Mesendoderm (in vitro differentiated cells): ENCODE results near the gene IL1RN.
A peak's percentile ranks its signal among the peaks of the same experiment; 100 is the strongest.

Source experiments
- DNase-seq: peaks from one replicate; pipeline ENCODE4 v3.0.0; 2013
- H2AK5ac ChIP-seq: 2 replicates; pipeline ENCODE4 v1.6.1; 2013; ENCODE audit warnings: low read length, inconsistent platforms
- H2BK120ac ChIP-seq: 2 replicates; pipeline ENCODE4 v1.6.1; 2013; ENCODE audit warnings: low read depth, mild to moderate bottlenecking, low read length, moderate library complexity, mixed read lengths
- H2BK15ac ChIP-seq: replicated peaks from 2 replicates; pipeline ENCODE4 v1.6.1; 2013; ENCODE audit warnings: low read depth, mild to moderate bottlenecking, moderate library complexity
- H2BK5ac ChIP-seq: 2 replicates; pipeline ENCODE4 v1.6.1; 2013; ENCODE audit warnings: low read length, inconsistent platforms
- H3K18ac ChIP-seq: 2 replicates; pipeline ENCODE4 v1.6.1; 2013; ENCODE audit warnings: mild to moderate bottlenecking, low read length, mixed read lengths
- H3K23ac ChIP-seq: one replicate; pipeline ENCODE4 v1.6.1; 2013; ENCODE audit warnings: low read length
- H3K27ac ChIP-seq: 2 replicates; pipeline ENCODE4 v1.5.1; 2013; ENCODE audit warnings: low read depth, mild to moderate bottlenecking, inconsistent platforms, low read length, moderate library complexity
- H3K27me3 ChIP-seq: 2 replicates; pipeline ENCODE4 v1.6.1; 2013; ENCODE audit warnings: low read length, control low read depth, mild to moderate bottlenecking, inconsistent platforms; ENCODE audit not compliant: insufficient read depth, poor library complexity
- H3K36me3 ChIP-seq: 2 replicates; pipeline ENCODE4 v1.6.1; 2013; ENCODE audit warnings: low read length, inconsistent platforms; ENCODE audit not compliant: control insufficient read depth, insufficient read depth
- H3K4ac ChIP-seq: one replicate; pipeline ENCODE4 v1.6.1; 2013; ENCODE audit warnings: low read depth, mild to moderate bottlenecking, low read length, moderate library complexity
- H3K4me1 ChIP-seq: 2 replicates; pipeline ENCODE4 v1.6.1; 2013; ENCODE audit warnings: low read depth, low read length, inconsistent platforms; ENCODE audit not compliant: control insufficient read depth
- H3K4me2 ChIP-seq: 2 replicates; pipeline ENCODE4 v1.6.1; 2013; ENCODE audit warnings: low read length
- H3K4me3 ChIP-seq: 2 replicates; pipeline ENCODE4 v1.5.1; 2013; ENCODE audit warnings: mild to moderate bottlenecking, low read length
- H3K56ac ChIP-seq: one replicate; pipeline ENCODE4 v1.6.1; 2013; ENCODE audit warnings: low read length
- H3K79me1 ChIP-seq: 2 replicates; pipeline ENCODE4 v1.6.1; 2013; ENCODE audit warnings: low read length, inconsistent platforms
- H3K79me2 ChIP-seq: 2 replicates; pipeline ENCODE4 v1.6.1; 2013; ENCODE audit warnings: mild to moderate bottlenecking, low read length; ENCODE audit not compliant: control insufficient read depth, insufficient read depth
- H3K9ac ChIP-seq: 2 replicates; pipeline ENCODE4 v1.6.1; 2013; ENCODE audit warnings: low read length, inconsistent platforms
- H4K5ac ChIP-seq: one replicate; pipeline ENCODE4 v1.6.1; 2013; ENCODE audit warnings: low read length
- H4K8ac ChIP-seq: one replicate; pipeline ENCODE4 v1.6.1; 2013; ENCODE audit warnings: low read depth, mild to moderate bottlenecking, control low read depth, low read length, moderate library complexity
- WGBS: extraction: QIAGEN DNeasy Blood & Tissue Kit; methylation state at CpG from one replicate; pipeline ENCODE4 v1.1.7; 2013; ENCODE audit warnings: low lambda C conversion rate, missing lambda C conversion rate; ENCODE audit not compliant: insufficient coverage; ENCODE audit errors: extremely low coverage; 5-methylcytosine and 5-hydroxymethylcytosine counted together

The IL1RN gene

GRCh38 chr2:113138428-113139322 lies 11.3 kb downstream of the IL1RN start:
- no peaks in the 10 kb centered on the region for H3K4me1 ChIP-seq
- no peaks in the 10 kb centered on the region for H3K36me3 ChIP-seq
- H3K9ac ChIP-seq = no peak overlapping the region
- peak; percentile 76 for DNase-seq
- H2BK120ac ChIP-seq = no peak overlapping the region
- no peak overlapping the region for H3K23ac ChIP-seq
- H3K56ac ChIP-seq = no peak overlapping the region
- H3K4ac ChIP-seq = no peak overlapping the region
- H3K27ac ChIP-seq = no peak overlapping the region
- no peak overlapping the region for H2BK15ac ChIP-seq
- H2AK5ac ChIP-seq = no peak overlapping the region
- H3K4me3 ChIP-seq = no peak overlapping the region
- no peak overlapping the region for H4K5ac ChIP-seq
- no peaks in the 10 kb centered on the region for H3K27me3 ChIP-seq
- H3K79me1 ChIP-seq = no peaks in the 10 kb centered on the region
- H2BK5ac ChIP-seq = no peak overlapping the region
- H4K8ac ChIP-seq = no peak overlapping the region
- H3K79me2 ChIP-seq = no peaks in the 10 kb centered on the region
- no peak overlapping the region for H3K4me2 ChIP-seq
- H3K18ac ChIP-seq = no peak overlapping the region
- WGBS = no CpG with 5 or more reads among the region's 13 CpGs

- no peak overlapping the region for H4K5ac ChIP-seq
- no peak overlapping the region for H3K23ac ChIP-seq
- H3K4me3 ChIP-seq = no peak overlapping the region
- H2BK120ac ChIP-seq = no peak overlapping the region
- no peak overlapping the region for H3K27ac ChIP-seq
- no peak overlapping the region for H3K4me2 ChIP-seq
- H3K36me3 ChIP-seq = no peaks in the 10 kb centered on the region
- H4K8ac ChIP-seq = no peak overlapping the region
- H3K56ac ChIP-seq = no peak overlapping the region
- H2AK5ac ChIP-seq = no peak overlapping the region
- no peak for DNase-seq
- no peak overlapping the region for H3K4ac ChIP-seq
- no peak overlapping the region for H2BK5ac ChIP-seq
- no CpG with 5 or more reads among the region's 6 CpGs for WGBS
- H3K9ac ChIP-seq = no peak overlapping the region
- H2BK15ac ChIP-seq = no peak overlapping the region
- H3K79me2 ChIP-seq = no peaks in the 10 kb centered on the region
- H3K18ac ChIP-seq = no peak overlapping the region
- H3K4me1 ChIP-seq = no peaks in the 10 kb centered on the region
- H3K27me3 ChIP-seq = no peaks in the 10 kb centered on the region
- H3K79me1 ChIP-seq = no peaks in the 10 kb centered on the region
Observed at GRCh38 chr2:113141451-113141850, 14.1 kb downstream of the IL1RN start.

GRCh38 chr2:113142290-113142689 lies 14.9 kb downstream of the IL1RN start:
- H3K4me1 ChIP-seq = no peaks in the 10 kb centered on the region
- no peak overlapping the region for H2BK15ac ChIP-seq
- no peak for DNase-seq
- H3K23ac ChIP-seq = no peak overlapping the region
- no peak overlapping the region for H3K4ac ChIP-seq
- WGBS = no CpG with 5 or more reads among the region's 2 CpGs
- H3K18ac ChIP-seq = no peak overlapping the region
- no peak overlapping the region for H3K4me2 ChIP-seq
- no peaks in the 10 kb centered on the region for H3K27me3 ChIP-seq
- H3K79me1 ChIP-seq = no peaks in the 10 kb centered on the region
- no peaks in the 10 kb centered on the region for H3K79me2 ChIP-seq
- H3K36me3 ChIP-seq = no peaks in the 10 kb centered on the region
- no peak overlapping the region for H3K4me3 ChIP-seq
- H4K5ac ChIP-seq = no peak overlapping the region
- no peak overlapping the region for H4K8ac ChIP-seq
- no peak overlapping the region for H2BK5ac ChIP-seq
- no peak overlapping the region for H3K27ac ChIP-seq
- no peak overlapping the region for H2BK120ac ChIP-seq
- H3K9ac ChIP-seq = no peak overlapping the region
- no peak overlapping the region for H3K56ac ChIP-seq
- H2AK5ac ChIP-seq = no peak overlapping the region

GRCh38 chr2:113144259-113144658 lies 16.9 kb downstream of the IL1RN start:
- no peak overlapping the region for H2BK120ac ChIP-seq
- H3K4me1 ChIP-seq = no peaks in the 10 kb centered on the region
- H3K79me1 ChIP-seq = no peaks in the 10 kb centered on the region
- H3K9ac ChIP-seq = no peak overlapping the region
- H2BK15ac ChIP-seq = no peak overlapping the region
- H3K36me3 ChIP-seq = no peaks in the 10 kb centered on the region
- H2BK5ac ChIP-seq = no peak overlapping the region
- no peak overlapping the region for H3K27ac ChIP-seq
- H3K4me2 ChIP-seq = no peak overlapping the region
- no peak for DNase-seq
- no CpG with 5 or more reads among the region's 4 CpGs for WGBS
- H3K23ac ChIP-seq = no peak overlapping the region
- H4K8ac ChIP-seq = no peak overlapping the region
- no peak overlapping the region for H3K4me3 ChIP-seq
- H3K18ac ChIP-seq = no peak overlapping the region
- H3K4ac ChIP-seq = no peak overlapping the region
- H3K79me2 ChIP-seq = no peaks in the 10 kb centered on the region
- H3K27me3 ChIP-seq = no peaks in the 10 kb centered on the region
- H4K5ac ChIP-seq = no peak overlapping the region
- H3K56ac ChIP-seq = no peak overlapping the region
- H2AK5ac ChIP-seq = no peak overlapping the region

GRCh38 chr2:113148606-113149552 lies 21.5 kb downstream of the IL1RN start:
- Histone ChIP-seq H3K9ac (no peak overlapping the region), H3K56ac (no peak overlapping the region), H3K27me3 (no peaks in the 10 kb centered on the region), H3K79me1 (no peaks in the 10 kb centered on the region), H4K8ac (no peak overlapping the region), H3K18ac (no peak overlapping the region), H3K79me2 (no peaks in the 10 kb centered on the region), H3K27ac (no peak overlapping the region), H4K5ac (no peak overlapping the region), H3K36me3 (no peaks in the 10 kb centered on the region), H3K23ac (no peak overlapping the region), H2AK5ac (no peak overlapping the region), H3K4me2 (no peak overlapping the region), H3K4me1 (no peaks in the 10 kb centered on the region), H3K4ac (no peak overlapping the region), H2BK120ac (no peak overlapping the region), H3K4me3 (no peak overlapping the region), H2BK15ac (no peak overlapping the region), H2BK5ac (no peak overlapping the region)
- no peak for DNase-seq
- WGBS = no CpG with 5 or more reads among the region's 8 CpGs
